GM12892 (cell line): ENCODE data around the gene PSME4.

Experiments
- POLR2A ChIP-seq: IDR thresholded peaks from 2 replicates; pipeline ENCODE4 v1.6.1; 2011; ENCODE audit warnings: low read depth, low read length, control low read depth
- POLR2AphosphoS5 ChIP-seq: IDR thresholded peaks from 2 replicates; pipeline ENCODE4 v1.6.1; 2011; ENCODE audit warnings: low read depth, low read length, control low read depth

- TF ChIP-seq POLR2A (no peak), POLR2AphosphoS5 (no peak)
These were observed 29.0 kb downstream of the PSME4 start for GRCh38 chr2:53941749-53942148.
